Activated CD8-positive, alpha-beta memory T cell treated with anti-CD3 and anti-CD28 coated beads, Interleukin-2, amount 50 U/mL, for 24 hours (primary cell): ENCODE measurements around the gene PAEP.
"Not testable (repeated sequence)": the region's sequence is repeated elsewhere in the genome, so short reads cannot be mapped to it uniquely, and the experiment has no call there.

ENCODE experiments used
- DNase-seq: peaks from one replicate; pipeline ENCODE4 v3.0.0-alpha.2; 2020; ENCODE audit errors: extremely low read depth

The PAEP gene

DNA sequence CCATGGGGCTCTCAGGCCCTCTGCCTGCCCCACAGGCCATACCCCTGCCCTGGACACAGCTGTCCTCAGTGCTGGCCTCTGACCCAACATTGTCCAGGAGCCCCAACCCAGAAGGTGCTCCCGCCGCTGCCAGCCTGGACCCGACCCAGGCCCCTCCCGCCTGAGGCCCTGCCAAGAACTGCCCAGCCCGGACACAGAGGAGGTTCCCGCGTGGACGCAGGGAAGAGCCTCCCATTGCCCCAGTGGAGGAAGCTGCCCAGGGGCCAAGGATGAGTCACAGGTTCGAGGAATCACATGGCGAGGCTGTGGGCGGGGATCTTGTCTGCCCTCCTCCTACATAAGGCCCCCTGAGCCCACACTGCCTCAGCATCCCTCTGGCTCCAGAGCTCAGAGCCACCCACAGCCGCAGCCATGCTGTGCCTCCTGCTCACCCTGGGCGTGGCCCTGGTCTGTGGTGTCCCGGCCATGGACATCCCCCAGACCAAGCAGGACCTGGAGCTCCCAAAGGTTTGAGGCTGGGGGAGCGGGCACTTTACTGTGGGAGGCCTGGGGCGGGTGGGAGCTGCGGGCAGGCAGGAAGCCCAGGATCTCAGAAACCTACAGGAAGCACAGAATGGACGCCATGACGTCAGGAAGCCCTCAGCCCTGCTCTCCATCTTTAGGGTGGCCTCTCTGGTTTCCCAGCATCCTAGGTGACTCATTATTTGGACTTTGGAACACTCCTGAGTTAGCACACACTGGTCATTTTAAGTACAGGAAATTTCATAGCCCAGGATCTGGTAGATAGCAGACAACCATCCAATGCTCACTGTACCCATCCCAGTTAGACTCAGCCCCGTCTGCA, at the start of gene PAEP:
Gene PAEP, plus strand, starts transcription at position 366 of the 844 bp plus-strand sequence.
- no peak for DNase-seq

- no peak for DNase-seq
These were observed 49.3 kb upstream of the PAEP start for GRCh38 chr9:135512241-135512603.

DNA sequence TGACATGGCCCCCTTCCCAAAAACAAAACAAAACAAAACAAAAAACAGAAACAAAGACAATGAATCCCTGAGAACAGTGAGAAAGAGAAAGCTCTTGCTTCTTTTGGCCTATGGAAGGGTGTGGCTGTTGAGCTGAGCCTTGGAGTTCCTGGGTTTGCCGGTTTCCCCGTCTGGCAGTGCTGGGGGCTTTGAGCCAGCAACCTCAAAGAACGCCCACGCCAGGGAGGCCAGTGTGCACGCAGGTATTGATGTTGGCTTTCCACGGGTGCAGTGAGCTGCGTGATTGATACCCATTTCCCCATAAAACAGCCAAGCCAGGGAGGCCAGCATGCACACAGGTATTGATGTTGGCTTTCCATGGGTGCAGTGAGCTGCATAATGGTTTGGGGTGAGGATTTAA, 48.7 kb upstream of the PAEP start:
- no peak for DNase-seq

GRCh38 chr9:135513351-135513846, 48.2 kb upstream of the PAEP start:
- no peak for DNase-seq

GRCh38 chr9:135513906-135514305, 47.6 kb upstream of the PAEP start:
- not testable (repeated sequence) for DNase-seq

DNA sequence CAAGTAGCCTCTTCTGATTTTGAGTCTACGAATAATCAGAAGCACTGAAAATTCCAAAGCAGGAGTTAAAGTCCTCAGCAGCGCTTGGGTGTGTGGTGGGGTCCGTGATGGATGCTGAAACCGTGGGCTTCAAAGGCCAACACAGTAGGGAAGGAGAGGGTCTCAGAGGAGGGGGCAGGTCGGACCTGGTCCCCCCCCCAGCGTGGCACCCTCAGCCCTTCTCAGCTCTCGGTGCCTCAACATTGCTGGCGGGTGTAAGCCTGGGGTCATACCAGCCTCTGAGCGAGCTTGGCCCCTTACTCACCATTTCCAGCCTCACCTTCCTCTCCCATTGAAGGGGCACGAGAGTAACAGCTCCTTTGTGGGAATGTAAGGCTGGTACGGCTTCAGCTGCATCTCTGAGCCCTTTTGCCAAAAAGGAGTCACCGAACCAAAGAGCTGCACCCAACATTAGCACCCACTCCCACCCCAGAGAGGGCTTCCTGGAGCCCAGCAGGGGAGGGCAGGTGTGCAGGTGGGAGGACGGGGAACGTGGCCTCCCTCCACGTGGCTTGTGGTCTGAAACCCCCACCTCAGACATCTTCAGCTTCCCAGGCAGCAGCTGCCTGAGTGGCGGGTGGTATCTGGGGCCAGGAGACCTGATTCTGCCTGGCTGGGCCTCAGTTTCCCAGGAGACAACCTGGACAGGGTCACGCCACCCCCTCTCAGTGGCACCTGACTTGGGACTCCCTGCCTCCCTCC, 47.0 kb upstream of the PAEP start:
- DNase-seq: no peak

DNA sequence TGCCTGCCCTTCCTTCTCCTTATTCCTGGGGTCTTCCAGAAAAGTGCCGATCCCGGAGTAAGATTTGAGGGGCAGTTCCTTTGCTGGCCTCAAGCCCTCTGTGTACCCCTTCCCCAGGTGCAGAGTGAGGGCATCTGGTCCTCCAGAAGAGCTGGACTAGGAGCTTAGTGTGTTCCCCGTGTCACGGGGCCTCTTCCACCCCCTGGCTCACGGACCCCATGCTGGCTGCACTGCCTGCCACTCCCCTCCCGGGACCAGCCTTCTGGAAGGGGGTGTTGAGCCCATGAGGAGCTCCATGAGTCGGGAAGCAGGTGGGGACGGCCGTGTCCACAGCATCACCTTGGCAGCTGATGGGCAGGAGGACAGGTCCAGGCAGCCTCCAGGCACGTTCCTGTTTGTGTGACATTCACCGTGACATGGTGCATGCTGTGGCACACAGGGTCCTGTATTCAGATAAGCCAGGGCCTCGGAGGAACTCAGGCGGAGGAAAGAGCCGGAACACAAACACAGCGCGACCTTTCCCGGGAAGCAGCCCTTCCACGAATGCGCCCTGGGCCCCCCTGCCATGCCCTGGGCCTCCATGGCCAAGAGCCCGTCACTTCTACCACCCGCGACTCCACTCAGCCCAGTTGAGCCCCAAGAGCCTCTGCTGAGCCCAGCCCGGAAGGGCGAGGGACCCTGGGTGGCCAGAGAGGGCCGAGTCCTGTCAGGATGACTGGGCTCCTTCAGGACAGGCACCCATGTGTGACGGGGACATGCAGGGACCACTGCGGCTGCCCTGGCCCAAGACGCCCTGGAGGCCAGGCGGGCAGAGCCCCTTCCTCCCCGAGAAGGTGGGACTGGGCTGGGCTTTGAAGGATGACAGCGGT, 46.2 kb upstream of the PAEP start:
- no peak for DNase-seq

DNA sequence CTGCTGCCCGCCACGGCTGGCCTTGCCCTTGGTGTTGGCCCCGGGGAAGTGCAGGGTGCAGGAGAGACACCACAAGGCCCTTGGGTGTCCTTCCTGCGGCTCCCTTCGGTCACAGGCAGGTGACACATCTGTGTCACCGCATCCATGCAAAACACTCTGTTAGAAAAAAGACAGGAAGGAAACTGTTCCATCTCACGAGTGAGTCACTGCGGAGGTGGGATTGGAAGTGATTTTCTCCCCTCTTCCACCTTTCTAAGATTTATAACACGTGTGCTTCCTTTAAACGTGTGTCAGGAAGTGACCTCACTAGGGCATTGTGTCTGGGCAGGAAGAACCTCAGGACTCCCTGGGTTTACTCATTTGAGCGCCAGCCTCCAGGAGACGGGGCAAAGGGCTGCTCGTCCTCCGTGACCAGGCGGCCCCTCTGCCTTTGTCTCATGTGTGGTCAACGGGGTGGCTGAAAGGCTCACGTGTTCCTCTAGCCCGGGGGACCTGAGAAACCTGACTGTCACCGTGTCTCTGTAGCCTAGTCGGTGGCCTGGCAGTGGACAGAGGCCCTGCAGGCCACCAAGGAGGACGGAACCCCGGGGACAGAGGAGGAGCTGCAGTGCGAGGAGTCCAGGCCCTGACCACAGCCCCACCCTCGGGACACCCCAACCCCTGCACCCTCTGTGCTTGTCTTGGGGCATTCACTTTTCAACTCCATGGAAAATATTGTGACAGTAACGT, 45.3 kb upstream of the PAEP start:
- DNase-seq: no peak

GRCh38 chr9:135517407-135517822, 44.1 kb upstream of the PAEP start:
- DNase-seq: no peak

DNA sequence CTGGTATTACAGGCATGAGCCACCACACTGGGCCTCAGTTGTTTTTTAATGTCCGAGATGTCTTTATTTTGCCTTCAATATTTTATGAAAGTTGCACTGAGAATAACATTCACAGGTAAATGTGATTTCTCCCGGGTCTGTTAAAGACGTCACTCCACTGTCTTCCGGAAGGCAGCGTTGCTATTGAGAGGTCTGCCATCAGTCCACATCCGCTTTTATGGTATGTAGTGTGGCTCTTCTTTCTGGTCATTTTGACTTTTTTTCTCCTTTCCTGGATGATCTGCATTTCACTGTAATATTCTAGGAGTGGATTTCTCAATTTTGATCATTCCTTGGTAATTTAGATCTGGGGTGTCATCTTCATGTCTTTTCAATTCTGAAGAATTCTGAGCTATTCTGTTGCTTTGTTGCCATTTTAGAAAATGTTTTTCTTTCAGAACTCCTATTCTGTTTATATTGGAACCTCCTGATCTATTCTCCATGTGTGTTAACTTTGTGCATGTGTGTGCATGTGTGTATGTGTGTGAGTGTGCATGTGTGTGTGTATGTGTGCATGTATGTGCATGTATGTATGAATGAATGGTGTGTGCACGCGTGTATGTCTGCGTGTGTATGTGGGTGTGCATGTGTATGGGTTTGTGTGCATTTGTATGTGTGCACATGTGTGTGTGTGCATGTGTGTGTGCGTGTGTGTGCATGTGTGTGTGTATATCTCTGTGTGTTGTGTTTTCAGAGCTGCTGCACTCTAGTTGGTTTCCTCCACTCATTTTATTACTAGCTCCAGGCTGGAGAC, 42.2 kb upstream of the PAEP start:
- DNase-seq: no peak

DNA sequence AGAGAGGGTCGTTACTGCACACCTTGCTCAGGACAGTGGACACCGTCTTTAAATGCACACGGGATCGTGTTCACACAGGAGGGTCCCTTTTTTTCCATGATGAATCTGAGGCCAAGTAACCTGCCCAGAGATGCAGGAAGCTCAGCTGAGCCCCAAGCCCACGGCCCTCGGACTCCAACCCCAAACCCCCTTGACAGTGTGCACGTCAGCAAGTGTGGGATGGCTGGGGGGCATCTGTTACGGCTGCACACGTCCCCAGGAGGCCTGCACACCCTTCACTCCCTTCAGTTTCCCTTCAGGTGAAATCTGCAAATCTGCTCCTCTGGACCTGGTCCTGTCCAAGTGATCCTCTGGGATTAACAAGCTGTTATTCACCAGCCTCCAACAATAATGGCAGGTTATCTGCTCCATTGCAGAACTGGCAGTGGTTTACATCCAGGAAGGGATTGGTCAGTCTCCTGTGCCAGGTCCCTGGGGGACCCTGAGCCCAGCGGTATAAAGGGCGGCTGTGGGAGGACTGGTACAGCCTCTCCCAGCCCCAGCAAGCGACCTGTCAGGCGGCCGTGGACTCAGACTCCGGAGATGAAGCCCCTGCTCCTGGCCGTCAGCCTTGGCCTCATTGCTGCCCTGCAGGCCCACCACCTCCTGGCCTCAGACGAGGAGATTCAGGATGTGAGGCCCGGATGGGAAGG, 40.5 kb upstream of the PAEP start, which contains the start of gene LCN1:
Gene LCN1, plus strand, starts transcription at position 525 of the 692 bp plus-strand sequence. Its CDS starts 58 bp downstream, at position 583.
- no peak for DNase-seq

DNA sequence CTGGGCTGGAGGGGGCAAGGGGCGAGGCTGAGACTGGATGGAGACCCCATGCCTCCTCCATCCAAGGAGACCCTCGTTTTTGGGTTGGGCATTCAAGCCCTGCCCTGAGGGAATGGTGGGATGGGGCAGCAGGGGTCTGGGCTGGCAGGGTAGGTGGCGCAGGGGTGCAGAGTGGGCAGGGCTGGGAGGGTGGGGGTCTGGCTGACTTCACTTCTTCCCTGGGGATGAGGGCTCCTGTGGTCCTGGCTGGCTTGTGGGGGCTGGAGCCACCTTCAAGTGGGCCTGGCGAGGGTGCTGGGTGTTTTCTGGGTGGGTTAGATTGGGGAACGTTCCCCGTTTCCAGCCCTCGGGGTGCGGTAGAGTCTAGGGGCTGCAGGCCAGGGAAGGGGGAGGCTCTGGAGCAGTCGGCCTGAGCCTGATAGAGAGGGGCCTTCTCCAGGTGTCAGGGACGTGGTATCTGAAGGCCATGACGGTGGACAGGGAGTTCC, 39.9 kb upstream of the PAEP start:
- no peak for DNase-seq

GRCh38 chr9:135522137-135522877, 39.2 kb upstream of the PAEP start:
- DNase-seq: no peak

DNA sequence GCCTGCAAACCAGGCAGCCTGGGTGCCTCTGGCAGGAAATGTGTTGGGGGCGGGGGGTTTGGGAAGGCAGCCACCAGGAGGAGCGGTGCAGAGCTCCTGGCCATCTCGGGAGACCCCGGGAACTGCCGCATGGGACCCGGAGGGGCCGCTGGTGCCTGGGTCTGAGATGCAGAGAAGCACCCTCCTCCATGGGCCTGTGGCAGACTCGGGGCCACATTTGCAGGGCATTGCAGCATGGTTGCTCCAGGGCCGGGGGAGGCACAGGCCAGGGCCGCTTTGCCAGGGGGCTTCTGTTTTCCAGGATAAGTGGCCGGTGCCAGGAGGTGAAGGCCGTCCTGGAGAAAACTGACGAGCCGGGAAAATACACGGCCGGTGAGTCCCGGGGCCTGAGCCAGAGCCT, 38.6 kb upstream of the PAEP start:
- no peak for DNase-seq

DNA sequence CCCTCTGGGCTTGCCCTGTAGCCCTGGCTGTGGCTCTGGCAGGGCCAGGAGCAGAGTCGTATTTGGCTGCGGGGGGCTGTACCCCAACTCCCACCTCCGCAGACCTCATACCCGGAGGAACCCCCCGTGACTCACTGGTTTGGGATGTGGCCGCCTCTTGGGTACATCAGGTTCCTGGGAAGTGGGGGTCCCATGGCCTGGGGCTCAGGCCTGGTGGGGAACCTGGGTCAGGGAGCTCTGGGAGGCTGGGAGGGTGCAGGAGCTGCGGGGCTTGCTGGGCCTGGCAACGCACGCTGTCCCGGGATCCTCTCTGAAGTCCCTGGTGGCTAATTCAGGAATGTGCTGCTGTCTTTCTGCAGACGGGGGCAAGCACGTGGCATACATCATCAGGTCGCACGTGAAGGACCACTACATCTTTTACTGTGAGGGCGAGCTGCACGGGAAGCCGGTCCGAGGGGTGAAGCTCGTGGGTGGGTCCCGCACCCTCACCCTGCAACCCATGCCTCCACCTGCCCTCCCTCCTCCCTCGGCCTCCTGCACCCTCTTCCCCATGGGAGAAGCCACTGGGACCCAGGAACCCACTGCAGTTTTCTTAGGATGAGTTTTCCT, 37.9 kb upstream of the PAEP start:
- DNase-seq: no peak

GRCh38 chr9:135524130-135524861, 37.3 kb upstream of the PAEP start:
- DNase-seq: no peak

DNA sequence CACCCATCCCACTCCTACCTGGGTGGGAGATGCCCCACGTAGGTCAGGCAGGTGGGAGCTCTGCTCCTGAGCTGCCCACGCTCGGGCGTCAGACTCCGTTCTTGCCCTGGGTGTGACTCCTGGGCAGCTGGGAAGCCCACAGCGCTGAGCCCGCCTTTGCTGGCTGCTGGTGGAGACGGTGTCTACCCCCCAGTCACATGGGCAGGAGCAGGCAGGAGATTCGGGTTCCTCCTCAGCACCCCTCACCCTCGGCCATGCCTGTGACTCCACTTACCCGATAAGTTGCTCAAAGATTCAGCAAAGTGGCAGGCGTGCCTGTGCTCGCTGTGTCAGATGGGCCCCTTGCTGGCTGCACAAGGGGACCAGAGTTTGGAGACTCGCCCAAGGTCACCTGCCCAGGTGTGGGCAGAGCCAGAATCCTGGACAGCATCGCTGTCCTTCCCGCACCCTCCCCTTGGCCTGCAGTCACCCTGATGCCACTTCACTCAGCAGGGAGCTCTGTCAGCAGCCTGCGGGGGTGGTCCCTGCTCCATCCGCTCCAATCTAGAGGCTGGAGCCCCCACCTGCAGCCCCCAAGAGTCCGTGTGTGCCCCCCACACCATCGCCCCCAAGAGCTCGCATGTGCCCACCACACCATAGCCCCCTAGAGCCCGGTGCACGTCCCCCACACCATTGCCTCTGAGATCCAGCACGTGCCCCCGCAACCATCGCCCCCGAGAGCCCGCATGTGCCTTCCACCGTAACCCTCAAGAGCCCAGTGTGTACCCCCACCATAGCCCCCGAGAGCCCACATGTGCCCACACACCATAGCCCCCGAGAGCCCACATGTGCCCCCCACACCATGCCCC, 36.1 kb upstream of the PAEP start:
- no peak for DNase-seq
